CD4-positive, alpha-beta T cell treated with Interleukin-6 at 100 ng/mL for 8 hours (primary cell): ENCODE results near the gene TPRG1.
"Not testable (repeated sequence)": the region's sequence is repeated elsewhere in the genome, so short reads cannot be mapped to it uniquely, and the experiment has no call there.

Source experiments
- DNase-seq: peaks from one replicate; pipeline ENCODE4 v3.0.0-alpha.2; 2020; ENCODE audit warnings: mixed read lengths, low spot score

The TPRG1 gene

GRCh38 chr3:189316296-189317019 lies 144.7 kb downstream of the TPRG1 start:
- no peak for DNase-seq

GRCh38 chr3:189317911-189318310 lies 146.1 kb downstream of the TPRG1 start:
- no peak for DNase-seq

- DNase-seq, result no peak
These were observed 148.7 kb downstream of the TPRG1 start for GRCh38 chr3:189320511-189320910.

GRCh38 chr3:189322339-189322738 lies 150.6 kb downstream of the TPRG1 start:
- DNase-seq, result no peak

- DNase-seq, result peak; percentile 93
These were observed 152.9 kb downstream of the TPRG1 start for GRCh38 chr3:189324538-189325138.

- DNase-seq, result no peak
These were observed 153.7 kb downstream of the TPRG1 start for GRCh38 chr3:189325454-189325853.

GRCh38 chr3:189329630-189330029 lies 157.9 kb downstream of the TPRG1 start:
- DNase-seq, result not testable (repeated sequence)

GRCh38 chr3:189330066-189330465 lies 158.3 kb downstream of the TPRG1 start:
- no peak for DNase-seq

- peak; percentile 2 for DNase-seq
These were observed 159.2 kb downstream of the TPRG1 start for GRCh38 chr3:189331002-189331418.

GRCh38 chr3:189334064-189334920 lies 162.5 kb downstream of the TPRG1 start:
- no peak for DNase-seq

GRCh38 chr3:189337673-189338091 lies 165.9 kb downstream of the TPRG1 start:
- DNase-seq, result no peak

- DNase-seq, result no peak
These were observed 166.6 kb downstream of the TPRG1 start for GRCh38 chr3:189338366-189338765.

- DNase-seq, result no peak
These were observed 168.2 kb downstream of the TPRG1 start for GRCh38 chr3:189339996-189340395.

- no peak for DNase-seq
These were observed 169.1 kb downstream of the TPRG1 start for GRCh38 chr3:189340680-189341460.

- no peak for DNase-seq
These were observed 171.0 kb downstream of the TPRG1 start for GRCh38 chr3:189342811-189343210.

- DNase-seq, result no peak
These were observed 173.2 kb downstream of the TPRG1 start for GRCh38 chr3:189344996-189345395.

- no peak for DNase-seq
These were observed 178.0 kb downstream of the TPRG1 start for GRCh38 chr3:189349772-189350171.

- DNase-seq, result no peak
These were observed 181.7 kb downstream of the TPRG1 start for GRCh38 chr3:189353318-189353965.

- DNase-seq, result no peak
These were observed 182.5 kb downstream of the TPRG1 start for GRCh38 chr3:189353988-189354889.

- no peak for DNase-seq
These were observed 183.3 kb downstream of the TPRG1 start for GRCh38 chr3:189355115-189355480.
